VCaP (cell line): ENCODE measurements around the gene LGALS3.

Experiments
- H3K27ac ChIP-seq: fragments of 450-650 bp; 2 replicates; pipeline ENCODE4 v1.5.1; 2017
- TF ChIP-seq, protein P1 (sequence below): fragments of 450-650 bp; conservative IDR thresholded peaks from 2 replicates; pipeline ENCODE4 v1.5.1; 2017; ENCODE audit warnings: mild to moderate bottlenecking, moderate library complexity

The LGALS3 gene

DNA sequence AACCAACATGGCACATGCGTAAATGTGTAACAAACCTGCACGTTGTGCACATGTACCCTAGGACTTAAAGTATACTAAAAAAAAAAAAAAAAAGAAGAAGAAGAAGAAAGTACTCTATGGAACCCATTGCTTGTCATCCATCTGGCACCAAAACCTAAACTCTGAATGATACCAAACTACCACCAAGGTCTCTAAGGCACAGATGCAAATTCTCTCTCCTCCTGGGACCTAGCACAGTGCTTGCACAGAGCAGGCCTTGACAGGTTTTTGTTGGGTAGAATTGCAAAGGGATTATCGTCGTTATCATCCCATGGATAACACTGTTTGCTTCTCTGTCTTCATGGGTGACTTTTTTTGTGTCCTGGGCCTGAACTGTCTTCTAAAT lies 13.2 kb upstream of the LGALS3 start:
- no peak overlapping the region for H3K27ac ChIP-seq
- TF ChIP-seq, protein P1, sequence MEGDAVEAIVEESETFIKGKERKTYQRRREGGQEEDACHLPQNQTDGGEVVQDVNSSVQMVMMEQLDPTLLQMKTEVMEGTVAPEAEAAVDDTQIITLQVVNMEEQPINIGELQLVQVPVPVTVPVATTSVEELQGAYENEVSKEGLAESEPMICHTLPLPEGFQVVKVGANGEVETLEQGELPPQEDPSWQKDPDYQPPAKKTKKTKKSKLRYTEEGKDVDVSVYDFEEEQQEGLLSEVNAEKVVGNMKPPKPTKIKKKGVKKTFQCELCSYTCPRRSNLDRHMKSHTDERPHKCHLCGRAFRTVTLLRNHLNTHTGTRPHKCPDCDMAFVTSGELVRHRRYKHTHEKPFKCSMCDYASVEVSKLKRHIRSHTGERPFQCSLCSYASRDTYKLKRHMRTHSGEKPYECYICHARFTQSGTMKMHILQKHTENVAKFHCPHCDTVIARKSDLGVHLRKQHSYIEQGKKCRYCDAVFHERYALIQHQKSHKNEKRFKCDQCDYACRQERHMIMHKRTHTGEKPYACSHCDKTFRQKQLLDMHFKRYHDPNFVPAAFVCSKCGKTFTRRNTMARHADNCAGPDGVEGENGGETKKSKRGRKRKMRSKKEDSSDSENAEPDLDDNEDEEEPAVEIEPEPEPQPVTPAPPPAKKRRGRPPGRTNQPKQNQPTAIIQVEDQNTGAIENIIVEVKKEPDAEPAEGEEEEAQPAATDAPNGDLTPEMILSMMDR: no peak

DNA sequence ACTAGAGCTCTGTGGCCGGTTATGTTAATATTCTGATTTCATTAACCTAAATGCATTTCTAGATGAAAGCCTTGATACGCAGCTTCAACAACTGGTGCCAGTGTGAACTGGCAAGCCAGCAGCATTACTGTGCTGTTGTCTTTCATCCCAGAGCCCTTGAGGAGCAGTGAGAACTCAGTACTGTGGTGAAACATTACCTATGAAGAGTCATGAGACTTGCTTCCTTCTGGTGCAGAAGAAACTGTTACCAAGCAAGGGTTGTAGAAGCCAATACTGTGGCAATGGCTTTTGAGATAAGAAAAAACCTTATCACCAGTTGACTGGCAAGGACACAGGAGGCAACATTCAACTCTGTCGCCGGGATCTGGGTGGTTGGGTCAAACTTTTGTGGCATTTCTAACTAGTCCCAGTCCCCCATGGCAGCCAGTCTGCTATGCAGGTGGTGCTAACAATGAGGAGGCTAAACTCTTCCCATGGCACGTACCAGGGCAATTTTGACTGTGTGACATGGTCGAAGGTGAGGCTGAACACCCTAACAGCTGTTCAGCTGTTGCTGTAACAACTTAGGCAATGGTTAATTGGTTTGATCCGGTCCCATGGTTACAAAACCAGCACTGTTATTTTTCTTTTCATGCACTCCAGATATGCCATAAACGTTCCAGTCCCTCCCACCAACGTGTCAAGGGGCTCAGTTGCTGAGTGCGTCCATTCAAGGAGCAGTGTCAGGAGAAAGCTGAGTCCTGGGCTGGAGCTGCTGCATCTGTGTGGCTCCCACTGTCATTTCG lies 12.6 kb upstream of the LGALS3 start:
- H3K27ac ChIP-seq: no peak overlapping the region
- TF ChIP-seq, protein P1: no peak

DNA sequence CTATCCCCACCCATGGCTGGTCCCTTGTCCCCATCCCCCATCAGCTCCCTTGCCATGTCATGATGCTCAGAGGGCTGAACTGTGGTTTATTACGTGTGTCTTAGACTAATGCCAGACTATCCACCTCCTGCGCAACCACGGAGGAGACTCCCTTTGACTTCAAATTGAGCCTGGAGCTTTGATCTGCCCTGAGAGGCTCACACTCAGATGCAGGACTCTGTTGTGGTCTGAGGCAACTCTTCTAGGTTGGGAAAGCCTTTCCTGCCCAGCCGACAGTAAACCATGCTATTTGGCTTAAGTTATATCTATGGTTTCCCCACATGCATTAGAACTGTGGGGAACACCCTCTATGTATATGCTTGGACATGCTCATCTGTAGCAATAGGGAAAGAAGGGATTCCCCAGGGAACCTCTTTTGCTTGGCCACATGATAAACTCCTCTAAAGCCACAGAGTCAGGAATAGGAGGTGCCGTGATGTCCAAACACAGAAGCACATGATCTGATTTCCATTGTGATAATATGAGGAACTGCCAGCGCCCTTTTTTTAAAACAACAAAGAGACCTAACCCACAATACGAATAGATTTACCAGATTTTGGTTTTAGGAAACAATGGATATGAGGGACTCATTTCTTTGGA lies 11.1 kb upstream of the LGALS3 start:
- TF ChIP-seq, protein P1: no peak
- H3K27ac ChIP-seq: no peak overlapping the region

DNA sequence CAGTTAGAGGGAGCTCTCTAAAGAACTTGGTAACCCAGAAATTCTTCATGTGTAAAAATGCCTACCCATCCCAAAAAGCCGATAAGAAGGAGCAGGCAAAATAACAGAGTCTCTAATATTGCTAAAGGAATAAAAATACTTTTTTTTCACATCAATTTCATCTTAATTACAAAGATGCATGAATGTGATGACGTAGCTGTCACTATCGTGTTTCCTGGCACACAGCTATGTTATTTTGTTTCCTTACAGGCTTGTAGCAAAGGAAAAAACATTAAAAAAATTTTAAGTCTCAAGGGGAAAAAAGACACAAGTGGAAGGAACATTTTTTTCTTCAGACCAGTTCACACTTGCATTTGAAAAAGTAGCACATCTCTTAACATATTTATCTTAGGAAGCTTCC lies 10.3 kb upstream of the LGALS3 start:
- TF ChIP-seq, protein P1: no peak
- H3K27ac ChIP-seq: no peak overlapping the region

DNA sequence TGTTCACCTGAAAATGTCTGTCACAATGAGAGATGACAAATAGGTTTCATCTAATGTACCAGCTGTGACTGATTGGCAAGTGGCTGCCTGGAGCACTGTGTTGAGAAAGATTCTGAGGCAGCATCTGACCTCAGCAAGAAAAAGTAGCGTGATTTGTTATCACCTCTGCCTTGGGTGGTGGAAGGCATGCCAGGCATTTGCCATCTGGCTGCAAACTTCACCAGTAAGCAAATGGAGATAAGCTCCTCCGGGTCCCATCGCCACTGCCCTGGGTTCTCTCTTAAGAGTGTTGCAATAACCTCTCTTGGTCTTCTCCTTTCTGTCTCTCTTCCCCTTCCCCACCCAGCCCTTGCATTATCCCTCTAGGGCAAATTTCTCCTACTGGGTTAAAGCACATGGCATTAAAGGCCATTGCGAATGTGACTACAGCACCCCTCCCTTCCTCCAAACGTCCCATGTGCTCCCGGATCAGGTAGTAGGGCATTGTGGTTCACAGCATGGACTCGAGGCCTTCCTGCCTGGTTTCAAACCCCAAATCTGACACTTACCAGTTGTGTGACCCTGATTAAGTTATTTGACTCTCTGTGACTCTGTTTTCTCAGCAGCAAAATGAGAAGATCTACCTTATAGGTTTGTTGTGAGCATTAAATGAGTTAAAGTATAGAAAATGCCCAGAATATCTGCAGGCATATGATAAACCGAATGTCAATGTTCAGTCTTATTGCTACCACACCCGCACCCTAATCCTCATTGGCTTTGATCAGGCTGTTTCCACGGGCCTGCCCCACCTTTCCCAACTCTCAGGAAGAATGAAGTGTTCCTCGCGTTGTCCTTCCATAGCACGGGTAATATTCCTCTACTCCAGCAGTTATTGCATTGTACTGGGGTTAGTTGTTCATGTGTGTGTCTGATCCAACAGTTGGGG lies 8.2 kb upstream of the LGALS3 start:
- H3K27ac ChIP-seq: no peak overlapping the region
- TF ChIP-seq, protein P1: no peak

DNA sequence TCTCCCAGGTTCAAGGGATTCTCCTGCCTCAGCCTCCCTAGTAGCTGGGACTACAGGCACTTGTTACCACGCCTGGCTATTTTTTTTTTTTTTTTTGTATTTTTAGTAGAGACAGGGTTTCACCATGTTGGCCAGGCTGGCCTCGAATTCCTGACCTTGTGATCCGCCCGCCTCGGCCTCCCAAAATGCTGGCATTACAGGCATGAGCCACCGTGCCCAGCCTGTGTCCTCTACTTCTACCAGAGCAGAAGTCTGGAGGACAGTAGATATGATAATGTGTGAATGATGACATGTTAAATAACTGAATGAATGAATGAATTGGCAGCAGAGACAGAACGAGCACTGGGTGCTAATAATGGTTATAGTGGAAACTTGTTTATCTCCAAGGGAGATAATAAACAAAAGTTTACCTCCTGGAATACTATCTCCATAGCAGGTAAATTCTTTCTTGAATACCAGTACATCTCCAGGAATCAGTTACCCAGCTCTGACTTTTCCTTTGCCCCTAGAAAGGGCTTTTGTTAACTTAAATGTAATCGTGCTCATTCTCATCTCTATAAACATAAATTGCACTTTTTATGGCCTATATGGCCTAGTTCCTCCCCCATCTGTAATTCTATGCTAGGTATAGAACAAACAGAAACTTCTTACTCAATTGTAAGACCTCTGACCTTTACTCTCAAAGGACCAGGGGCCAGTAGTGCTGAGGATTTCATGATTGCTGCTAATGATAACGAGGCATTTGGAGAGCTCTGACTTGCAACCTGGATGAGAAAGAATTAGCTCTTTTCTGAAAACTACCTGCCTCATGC lies 7.2 kb upstream of the LGALS3 start:
- H3K27ac ChIP-seq: peak overlapping the region; percentile 75
- TF ChIP-seq, protein P1: no peak
